IMR-90 (cell line): ENCODE data around the gene SOSTDC1.

Experiments
- BHLHE40 ChIP-seq: fragments of 150-350 bp; IDR thresholded peaks from 2 replicates; pipeline ENCODE4 v1.6.1; 2016; ENCODE audit warnings: mild to moderate bottlenecking, low read depth, low read length
- CHD1 ChIP-seq: IDR thresholded peaks from 2 replicates; pipeline ENCODE4 v1.6.1; 2012; ENCODE audit warnings: low read depth, low read length, improper control_type of control experiment
- ELK1 ChIP-seq: fragments of 150-350 bp; IDR thresholded peaks from 2 replicates; pipeline ENCODE4 v1.6.1; 2016; ENCODE audit warnings: low read depth, mild to moderate bottlenecking, low read length, moderate library complexity, borderline replicate concordance
- NFE2L2 ChIP-seq: fragments of 150-350 bp; IDR thresholded peaks from 2 replicates; pipeline ENCODE4 v1.6.1; 2016; ENCODE audit warnings: low read depth, mild to moderate bottlenecking, low read length
- POLR2A ChIP-seq: IDR thresholded peaks from 2 replicates; pipeline ENCODE4 v1.6.1; 2012; ENCODE audit warnings: mild to moderate bottlenecking, low read depth, low read length
- RCOR1 ChIP-seq: IDR thresholded peaks from 2 replicates; pipeline ENCODE4 v1.6.1; 2012; ENCODE audit warnings: mild to moderate bottlenecking, low read length, improper control_type of control experiment; ENCODE audit not compliant: insufficient replicate concordance
- TF ChIP-seq, protein P1 (sequence below): conservative IDR thresholded peaks from 2 replicates; pipeline ENCODE4 v1.5.1; 2012; ENCODE audit warnings: mild to moderate bottlenecking, low read depth, low read length, improper control_type of control experiment

GRCh38 chr7:16492513-16493062 lies 27.1 kb upstream of the SOSTDC1 start:
- TF ChIP-seq POLR2A (no peak), ELK1 (no peak), RCOR1 (no peak), CHD1 (no peak), BHLHE40 (no peak), NFE2L2 (no peak)
- TF ChIP-seq, protein P1, sequence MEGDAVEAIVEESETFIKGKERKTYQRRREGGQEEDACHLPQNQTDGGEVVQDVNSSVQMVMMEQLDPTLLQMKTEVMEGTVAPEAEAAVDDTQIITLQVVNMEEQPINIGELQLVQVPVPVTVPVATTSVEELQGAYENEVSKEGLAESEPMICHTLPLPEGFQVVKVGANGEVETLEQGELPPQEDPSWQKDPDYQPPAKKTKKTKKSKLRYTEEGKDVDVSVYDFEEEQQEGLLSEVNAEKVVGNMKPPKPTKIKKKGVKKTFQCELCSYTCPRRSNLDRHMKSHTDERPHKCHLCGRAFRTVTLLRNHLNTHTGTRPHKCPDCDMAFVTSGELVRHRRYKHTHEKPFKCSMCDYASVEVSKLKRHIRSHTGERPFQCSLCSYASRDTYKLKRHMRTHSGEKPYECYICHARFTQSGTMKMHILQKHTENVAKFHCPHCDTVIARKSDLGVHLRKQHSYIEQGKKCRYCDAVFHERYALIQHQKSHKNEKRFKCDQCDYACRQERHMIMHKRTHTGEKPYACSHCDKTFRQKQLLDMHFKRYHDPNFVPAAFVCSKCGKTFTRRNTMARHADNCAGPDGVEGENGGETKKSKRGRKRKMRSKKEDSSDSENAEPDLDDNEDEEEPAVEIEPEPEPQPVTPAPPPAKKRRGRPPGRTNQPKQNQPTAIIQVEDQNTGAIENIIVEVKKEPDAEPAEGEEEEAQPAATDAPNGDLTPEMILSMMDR, result no peak
